H9 (cell line): ENCODE results near the gene PRDM11. TPM values are rescaled to one million over a fixed set of nuclear protein-coding genes. Genes with fewer than 3 reads are reported as not detected.

ENCODE experiments used
- DNase-seq: peaks from one replicate; pipeline ENCODE4 v3.0.0-alpha.2; 2017
- H2AFZ ChIP-seq: one replicate; pipeline ENCODE4 v1.6.1; 2013; ENCODE audit warnings: mild to moderate bottlenecking, low read length, control low read depth, moderate library complexity
- H2AK5ac ChIP-seq: 2 replicates; pipeline ENCODE4 v1.6.1; 2013; ENCODE audit warnings: low read length, control low read depth, mixed read lengths; ENCODE audit not compliant: insufficient read length
- H2BK120ac ChIP-seq: one replicate; pipeline ENCODE4 v1.6.1; 2013; ENCODE audit warnings: low read depth, mild to moderate bottlenecking, low read length, control low read depth, inconsistent platforms; ENCODE audit not compliant: poor library complexity, severe bottlenecking
- H2BK12ac ChIP-seq: 2 replicates; pipeline ENCODE4 v1.6.1; 2013; ENCODE audit warnings: low read length, control low read depth, mixed read lengths, low read depth; ENCODE audit not compliant: insufficient read length
- H2BK15ac ChIP-seq: 2 replicates; pipeline ENCODE4 v1.6.1; 2013; ENCODE audit warnings: low read depth, low read length, control low read depth
- H2BK20ac ChIP-seq: one replicate; pipeline ENCODE4 v1.6.1; 2013; ENCODE audit warnings: low read depth, mild to moderate bottlenecking, low read length, control low read depth, inconsistent platforms; ENCODE audit not compliant: poor library complexity, severe bottlenecking
- H2BK5ac ChIP-seq: 2 replicates; pipeline ENCODE4 v1.6.1; 2013; ENCODE audit warnings: low read length, control low read depth, mixed read lengths; ENCODE audit not compliant: insufficient read length
- H3K14ac ChIP-seq: 2 replicates; pipeline ENCODE4 v1.6.1; 2013; ENCODE audit warnings: low read length, control low read depth; ENCODE audit not compliant: insufficient read depth
- H3K18ac ChIP-seq: 2 replicates; pipeline ENCODE4 v1.6.1; 2013; ENCODE audit warnings: low read depth, mild to moderate bottlenecking, mixed read lengths, low read length, control low read depth; ENCODE audit not compliant: insufficient read length
- H3K23ac ChIP-seq: 2 replicates; pipeline ENCODE4 v1.6.1; 2013; ENCODE audit warnings: low read length, control low read depth, mixed read lengths, low read depth; ENCODE audit not compliant: insufficient read length
- H3K23me2 ChIP-seq: 2 replicates; pipeline ENCODE4 v1.6.1; 2013; ENCODE audit warnings: low read depth, mild to moderate bottlenecking, mixed read lengths, low read length, control low read depth; ENCODE audit not compliant: insufficient read length, poor library complexity, severe bottlenecking
- H3K27ac ChIP-seq: 2 replicates; pipeline ENCODE4 v1.5.1; 2013; ENCODE audit warnings: low read length, control low read depth, mixed read lengths, low read depth; ENCODE audit not compliant: insufficient read length
- H3K27me3 ChIP-seq: 2 replicates; pipeline ENCODE4 v1.6.1; 2013; ENCODE audit warnings: low read length, control low read depth, inconsistent platforms; ENCODE audit not compliant: insufficient read depth
- H3K4ac ChIP-seq: 2 replicates; pipeline ENCODE4 v1.6.1; 2013; ENCODE audit warnings: low read depth, mild to moderate bottlenecking, control low read depth, inconsistent platforms, low read length, moderate library complexity
- H3K4me1 ChIP-seq: 2 replicates; pipeline ENCODE4 v1.6.1; 2013; ENCODE audit warnings: low read length, control low read depth, inconsistent platforms; ENCODE audit not compliant: insufficient read depth
- H3K4me2 ChIP-seq: 2 replicates; pipeline ENCODE4 v1.6.1; 2013; ENCODE audit warnings: low read length, control low read depth, mixed read lengths; ENCODE audit not compliant: insufficient read length, insufficient read depth
- H3K56ac ChIP-seq: 2 replicates; pipeline ENCODE4 v1.6.1; 2013; ENCODE audit warnings: low read depth, mild to moderate bottlenecking, mixed read lengths, low read length, control low read depth; ENCODE audit not compliant: insufficient read length
- H3K79me1 ChIP-seq: 2 replicates; pipeline ENCODE4 v1.6.1; 2013; ENCODE audit warnings: low read depth, mild to moderate bottlenecking, moderate library complexity, low read length, control low read depth, inconsistent platforms; ENCODE audit not compliant: insufficient read depth, poor library complexity, severe bottlenecking
- H3K79me2 ChIP-seq: 2 replicates; pipeline ENCODE4 v1.6.1; 2013; ENCODE audit warnings: low read length, control low read depth, inconsistent platforms; ENCODE audit not compliant: insufficient read depth
- H3K9ac ChIP-seq: 2 replicates; pipeline ENCODE4 v1.6.1; 2013; ENCODE audit warnings: low read length, control low read depth, mixed read lengths; ENCODE audit not compliant: insufficient read length; ENCODE audit errors: extremely low read depth
- H3K9me3 ChIP-seq: one replicate; pipeline ENCODE4 v1.6.1; 2013; ENCODE audit warnings: low read depth, low read length, inconsistent platforms; ENCODE audit not compliant: control insufficient read depth
- H3T11ph ChIP-seq: one replicate; pipeline ENCODE4 v1.6.1; 2013; ENCODE audit warnings: mild to moderate bottlenecking, low read length, control low read depth, inconsistent platforms
- H4K20me1 ChIP-seq: one replicate; pipeline ENCODE4 v1.6.1; 2013; ENCODE audit not compliant: control insufficient read depth, insufficient read length, insufficient read depth
- H4K5ac ChIP-seq: 2 replicates; pipeline ENCODE4 v1.6.1; 2013; ENCODE audit warnings: low read depth, mild to moderate bottlenecking, mixed read lengths, low read length, control low read depth; ENCODE audit not compliant: insufficient read length
- H4K8ac ChIP-seq: replicated peaks from 2 replicates; pipeline ENCODE4 v1.6.1; 2013; ENCODE audit warnings: low read length, control low read depth, mixed read lengths, low read depth; ENCODE audit not compliant: insufficient read length
- H4K91ac ChIP-seq: 2 replicates; pipeline ENCODE4 v1.6.1; 2013; ENCODE audit warnings: low read depth, mild to moderate bottlenecking, moderate library complexity, mixed read lengths, low read length, control low read depth; ENCODE audit not compliant: insufficient read length
- H3K27ac Mint-ChIP-seq, 3 experiments: 2 replicates in 2 of 3; 3 replicates in 1 of 3; pipeline ENCODE4 v1.8.0; 2020 to 2021; ENCODE audit warnings: mixed read lengths in 3 of 3, mild to moderate bottlenecking in 1 of 3, moderate library complexity in 1 of 3
- H3K27me3 Mint-ChIP-seq: 2 replicates; pipeline ENCODE4 v1.8.0; 2021; ENCODE audit warnings: low read depth, mild to moderate bottlenecking, moderate library complexity, mixed read lengths
- H3K36me3 Mint-ChIP-seq, 3 experiments: 2 replicates in 2 of 3; 3 replicates in 1 of 3; pipeline ENCODE4 v1.8.0; 2020 to 2021; ENCODE audit warnings: low read depth in 3 of 3, mixed read lengths in 3 of 3; ENCODE audit not compliant: insufficient read depth in 1 of 3
- H3K4me1 Mint-ChIP-seq, 2 experiments: 2 replicates each; pipeline ENCODE4 v1.8.0; 2020; ENCODE audit warnings: mixed read lengths in 2 of 2
- H3K4me3 Mint-ChIP-seq, 2 experiments: 2 replicates in 1 of 2; 3 replicates in 1 of 2; pipeline ENCODE4 v1.8.0; 2020 to 2021; ENCODE audit warnings: mild to moderate bottlenecking in 2 of 2, mixed read lengths in 2 of 2, moderate library complexity in 1 of 2
- H3K9me3 Mint-ChIP-seq, 2 experiments: 2 replicates in 1 of 2; 3 replicates in 1 of 2; pipeline ENCODE4 v1.8.0; 2020; ENCODE audit warnings: mild to moderate bottlenecking in 2 of 2, mixed read lengths in 2 of 2, moderate library complexity in 1 of 2
- CTCF ChIP-seq: fragments of 200-600 bp; sonication (generic); conservative IDR thresholded peaks from 3 replicates; pipeline ENCODE4 v1.8.0; 2021; ENCODE audit warnings: antibody characterized with exemption, mild to moderate bottlenecking
- WGBS: extraction: QIAGEN DNeasy Blood & Tissue Kit; methylation state at CpG from one replicate; pipeline ENCODE4 v1.1.7; 2013; ENCODE audit warnings: missing lambda C conversion rate, low lambda C conversion rate, mixed read lengths; ENCODE audit not compliant: insufficient read length; ENCODE audit errors: extremely low coverage; 5-methylcytosine and 5-hydroxymethylcytosine counted together
- total RNA-seq: library from RNA; stranded (reverse); gene quantifications from 2 replicates; pipeline ENCODE4 v1.2.1, GENCODE V29; 2021

Gene PRDM11
- total RNA-seq, 1 experiment from 2014 or later, result 11.5 TPM

GRCh38 chr11:45179686-45180178, 33.3 kb downstream of the PRDM11 start:
- H3K9me3 ChIP-seq, result no peaks in the 10 kb centered on the region

More at GRCh38 chr11:45179686-45180178, 33.3 kb downstream of the PRDM11 start:
- Histone ChIP-seq H3K14ac (peak overlapping the region; percentile 19; the same call in 1 of the 2 replicates), H3K27ac (no peak overlapping the region), H3K4me1 (no peaks in the 10 kb centered on the region; the same call in 1 of the 2 replicates), H4K8ac (no peak overlapping the region), H3K4me2 (peak overlapping the region; percentile 48), H3T11ph (no peak overlapping the region), H3K79me2 (no peaks in the 10 kb centered on the region), H3K18ac (no peak overlapping the region), H4K20me1 (no peaks in the 10 kb centered on the region), H4K5ac (no peak overlapping the region), H2BK20ac (no peak overlapping the region), H3K4ac (no peak overlapping the region), H3K9ac (no peak overlapping the region), H2BK15ac (no peak overlapping the region), H2BK12ac (no peak overlapping the region), H4K91ac (no peak overlapping the region), H3K56ac (no peak overlapping the region), H3K23me2 (no peaks in the 10 kb centered on the region), H3K23ac (no peak overlapping the region), H3K79me1 (no peaks in the 10 kb centered on the region), H2BK5ac (no peak overlapping the region), H3K27me3 (no peaks in the 10 kb centered on the region), H2AFZ (no peak overlapping the region), H2AK5ac (no peak overlapping the region), H2BK120ac (no peak overlapping the region)
- Mint-ChIP-seq H3K4me3 (peak overlapping the region; percentile 72 to 89), H3K9me3 (no peaks in the 10 kb centered on the region), H3K27me3 (peaks cover 24% of the 10 kb centered on the region), H3K27ac (no peak overlapping the region), H3K36me3 (peaks cover 0 to 2% (median 0%) of the 10 kb centered on the region in 3 experiments; a peak in 1 of 7 replicates), H3K4me1 (peaks cover 9 to 11% of the 10 kb centered on the region in 2 experiments)
- no peak for TF ChIP-seq CTCF
- no peak for DNase-seq
- WGBS, result no CpG with 5 or more reads among the region's 6 CpGs
